Keratinocyte (primary cell): Measurements from ENCODE around the gene APCDD1L. TPM values are rescaled to one million over a fixed set of nuclear protein-coding genes. Genes with fewer than 3 reads are reported as not detected.
"Not testable (repeated sequence)": the region's sequence is repeated elsewhere in the genome, so short reads cannot be mapped to it uniquely, and the experiment has no call there.

ENCODE experiments used
- DNase-seq: peaks from one replicate; pipeline ENCODE4 v3.0.0-alpha.2; 2011; ENCODE audit warnings: low read depth, missing footprints, low spot score
- FAIRE-seq: peaks from 2 replicates; lab custom pipeline; 2011; peaks lifted over from hg19 to GRCh38; lab: Jason Lieb, UNC
- H2AFZ ChIP-seq: 2 replicates; pipeline ENCODE4 v1.6.0; 2012; ENCODE audit warnings: low read length, control low read depth, inconsistent platforms; ENCODE audit not compliant: control insufficient read depth
- H3K27ac ChIP-seq: 2 replicates; pipeline ENCODE4 v1.5.1; 2011; ENCODE audit warnings: low read length; ENCODE audit not compliant: control insufficient read depth, insufficient read depth
- H3K27me3 ChIP-seq: 3 replicates; pipeline ENCODE4 v1.6.0; 2011; ENCODE audit warnings: low read length; ENCODE audit not compliant: control insufficient read depth, insufficient read depth; ENCODE audit errors: extremely low read depth
- H3K36me3 ChIP-seq, 2 experiments: 2 replicates in 1 of 2; 3 replicates in 1 of 2; pipeline ENCODE4 v1.5.1; 2011; ENCODE audit warnings: low read length in 2 of 2, mild to moderate bottlenecking in 1 of 2; ENCODE audit not compliant: control insufficient read depth in 2 of 2, insufficient read depth in 2 of 2; ENCODE audit errors: extremely low read depth in 1 of 2
- H3K4me1 ChIP-seq: 3 replicates; pipeline ENCODE4 v1.5.1; 2011; ENCODE audit warnings: low read length; ENCODE audit not compliant: control insufficient read depth, insufficient read depth; ENCODE audit errors: extremely low read depth
- H3K4me2 ChIP-seq: 3 replicates; pipeline ENCODE4 v1.6.0; 2011; ENCODE audit warnings: low read depth, low read length; ENCODE audit not compliant: control insufficient read depth, insufficient read depth; ENCODE audit errors: extremely low read depth
- H3K4me3 ChIP-seq, 3 experiments: fragments of 200-600 bp in 1 of 3; sonication (generic) in 1 of 3; 2 replicates in 2 of 3; 3 replicates in 1 of 3; pipeline ENCODE4 v1.5.1; 2011 to 2016; ENCODE audit warnings: low read length in 3 of 3, mild to moderate bottlenecking in 3 of 3, control low read depth in 2 of 3, inconsistent platforms in 1 of 3, low read depth in 1 of 3, mixed read lengths in 1 of 3, mixed run types in 1 of 3, moderate library complexity in 1 of 3; ENCODE audit not compliant: control insufficient read depth in 2 of 3, insufficient read depth in 2 of 3; ENCODE audit errors: extremely low read depth in 1 of 3
- H3K79me2 ChIP-seq: 2 replicates; pipeline ENCODE4 v1.6.0; 2012; ENCODE audit warnings: low read length; ENCODE audit not compliant: control insufficient read depth, insufficient read depth
- H3K9ac ChIP-seq: 3 replicates; pipeline ENCODE4 v1.6.0; 2011; ENCODE audit warnings: low read length; ENCODE audit not compliant: control insufficient read depth, insufficient read depth; ENCODE audit errors: extremely low read depth
- H3K9me1 ChIP-seq: 3 replicates; pipeline ENCODE4 v1.6.0; 2011; ENCODE audit warnings: low read length; ENCODE audit not compliant: control insufficient read depth, insufficient read depth; ENCODE audit errors: extremely low read depth
- H3K9me3 ChIP-seq: 2 replicates; pipeline ENCODE4 v1.5.1; 2012; ENCODE audit warnings: low read depth, low read length; ENCODE audit not compliant: control insufficient read depth
- H4K20me1 ChIP-seq: 3 replicates; pipeline ENCODE4 v1.6.0; 2011; ENCODE audit warnings: low read length; ENCODE audit not compliant: control insufficient read depth, insufficient read depth; ENCODE audit errors: extremely low read depth
- EZH2 ChIP-seq: IDR thresholded peaks from one replicate; pipeline ENCODE4 v1.6.1; 2012; ENCODE audit warnings: inconsistent platforms, mild to moderate bottlenecking, low read length, moderate library complexity
- dilution Hi-C: fragments of 300-500 bp; cut with MboI; formaldehyde crosslinking; loops from one replicate; pipeline ENCODE4 v1.7.0; 2020; ENCODE audit warnings: low sequenced_read_pairs; ENCODE audit not compliant: extremely low pct_ligation_motif_present
- polyA plus RNA-seq, 5 experiments: library from polyadenylated mRNA; depleted of rRNA in 3 of 5; stranded (reverse) in 3 of 5; stranded (forward) in 1 of 5; unstranded in 1 of 5; fragments of >200 nt; gene quantifications; 1 replicate in 1 of 5; 2 replicates in 3 of 5; 3 replicates in 1 of 5; pipeline versions ENCODE4 v1.2.1 to v1.2.3, GENCODE V29; 2011 to 2012; ENCODE audit warnings: missing spikeins in 2 of 5, low read depth in 1 of 5, low replicate concordance in 1 of 5
- TF ChIP-seq, protein P1 (sequence below), 3 experiments: IDR thresholded peaks in 1 of 3; conservative IDR thresholded peaks in 1 of 3; optimal IDR thresholded peaks in 1 of 3; 2 replicates in 2 of 3; 3 replicates in 1 of 3; pipeline versions ENCODE3 to v1.5.1; 2011; ENCODE audit warnings: low read length in 3 of 3, mild to moderate bottlenecking in 3 of 3, moderate library complexity in 2 of 3, control low read depth in 1 of 3, inconsistent platforms in 1 of 3; ENCODE audit not compliant: insufficient read depth in 2 of 3; ENCODE audit errors: extremely low read depth in 1 of 3

Gene APCDD1L
- polyA plus RNA-seq, 1 donor (not counting 4 experiments of a cell fraction or from before 2014, with no cell fraction given), result 0.67 TPM

- H4K20me1 ChIP-seq, result no peaks in the 10 kb centered on the region
- FAIRE-seq (no peak), DNase-seq (no peak)
- H3K27ac ChIP-seq, result no peak overlapping the region
- peaks cover 68% of the 10 kb centered on the region for H3K79me2 ChIP-seq
- peaks cover 0 to 10% of the 10 kb centered on the region in 2 experiments for H3K36me3 ChIP-seq
- no peaks in the 10 kb centered on the region for H3K9me1 ChIP-seq
- peaks cover 9% of the 10 kb centered on the region for H3K4me1 ChIP-seq
- H3K4me2 ChIP-seq, result no peak overlapping the region
- H2AFZ ChIP-seq, result no peak overlapping the region
- no peaks in the 10 kb centered on the region for H3K9me3 ChIP-seq
- H3K27me3 ChIP-seq, result no peaks in the 10 kb centered on the region
- dilution Hi-C loops, result no loop called here
- no peak overlapping the region for H3K4me3 ChIP-seq
- TF ChIP-seq, protein P1, sequence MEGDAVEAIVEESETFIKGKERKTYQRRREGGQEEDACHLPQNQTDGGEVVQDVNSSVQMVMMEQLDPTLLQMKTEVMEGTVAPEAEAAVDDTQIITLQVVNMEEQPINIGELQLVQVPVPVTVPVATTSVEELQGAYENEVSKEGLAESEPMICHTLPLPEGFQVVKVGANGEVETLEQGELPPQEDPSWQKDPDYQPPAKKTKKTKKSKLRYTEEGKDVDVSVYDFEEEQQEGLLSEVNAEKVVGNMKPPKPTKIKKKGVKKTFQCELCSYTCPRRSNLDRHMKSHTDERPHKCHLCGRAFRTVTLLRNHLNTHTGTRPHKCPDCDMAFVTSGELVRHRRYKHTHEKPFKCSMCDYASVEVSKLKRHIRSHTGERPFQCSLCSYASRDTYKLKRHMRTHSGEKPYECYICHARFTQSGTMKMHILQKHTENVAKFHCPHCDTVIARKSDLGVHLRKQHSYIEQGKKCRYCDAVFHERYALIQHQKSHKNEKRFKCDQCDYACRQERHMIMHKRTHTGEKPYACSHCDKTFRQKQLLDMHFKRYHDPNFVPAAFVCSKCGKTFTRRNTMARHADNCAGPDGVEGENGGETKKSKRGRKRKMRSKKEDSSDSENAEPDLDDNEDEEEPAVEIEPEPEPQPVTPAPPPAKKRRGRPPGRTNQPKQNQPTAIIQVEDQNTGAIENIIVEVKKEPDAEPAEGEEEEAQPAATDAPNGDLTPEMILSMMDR (optimal IDR thresholded peaks at IDR 0.05 in 1 of 3, IDR thresholded peaks at IDR 0.05 in 1 of 3, conservative IDR thresholded peaks at IDR 0.05 in 1 of 3; ENCODE audit: extremely low read depth in 1 of 3, insufficient read depth in 2 of 3, low read length in 3 of 3), result no peak
- no peak for TF ChIP-seq EZH2
- no peak overlapping the region for H3K9ac ChIP-seq
Observed at GRCh38 chr20:58416057-58416456, 99.1 kb downstream of the APCDD1L start.

DNA sequence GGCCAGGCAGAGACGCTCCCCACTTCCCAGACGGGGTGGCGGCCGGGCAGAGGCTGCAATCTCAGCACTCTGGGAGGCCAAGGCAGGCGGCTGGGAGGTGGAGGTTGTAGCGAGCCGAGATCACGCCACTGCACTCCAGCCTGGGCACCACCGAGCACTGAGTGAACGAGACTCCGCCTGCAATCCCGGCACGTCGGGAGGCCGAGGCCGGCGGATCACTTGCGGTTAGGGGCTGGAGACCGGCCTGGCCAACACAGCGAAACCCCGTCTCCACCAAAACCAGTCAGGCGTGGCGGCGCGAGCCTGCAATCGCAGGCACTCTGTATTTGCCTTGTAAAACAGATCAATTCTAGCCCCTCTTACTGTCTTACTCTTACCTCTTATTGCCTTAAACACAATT is 100.4 kb downstream of the APCDD1L start:
- not testable (repeated sequence) for H4K20me1 ChIP-seq

DNA sequence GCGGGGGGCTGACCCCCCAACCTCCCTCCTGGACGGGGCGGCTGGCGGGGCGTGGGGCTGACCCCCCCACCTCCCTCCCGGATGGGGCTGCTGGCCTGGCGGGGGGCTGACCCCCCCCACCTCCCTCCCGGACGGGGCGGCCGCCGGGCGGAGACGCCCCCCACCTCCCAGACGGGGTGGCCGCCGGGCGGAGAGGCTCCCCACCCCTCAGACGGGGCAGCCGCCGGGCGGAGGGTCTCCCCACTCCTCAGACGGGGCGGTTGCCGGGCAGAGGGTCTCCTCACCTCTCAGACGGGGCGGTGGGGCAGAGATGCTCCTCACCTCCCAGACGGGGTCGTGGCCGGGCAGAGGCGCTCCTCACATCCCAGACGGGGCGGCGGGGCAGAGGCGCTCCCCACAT is 101.0 kb downstream of the APCDD1L start:
- H3K4me3 ChIP-seq, H3K9me1 ChIP-seq, dilution Hi-C loops, H2AFZ ChIP-seq, H3K27me3 ChIP-seq, H3K9ac ChIP-seq, H3K9me3 ChIP-seq, DNase-seq, H4K20me1 ChIP-seq, H3K27ac ChIP-seq, H3K36me3 ChIP-seq, H3K4me2 ChIP-seq, H3K4me1 ChIP-seq, FAIRE-seq: not testable (repeated sequence)
- H3K79me2 ChIP-seq, result peaks cover 77% of the 10 kb centered on the region

More for the DNA sequence above, 100.4 kb downstream of the APCDD1L start:
- H3K4me3 ChIP-seq, H3K27ac ChIP-seq, H3K9me1 ChIP-seq, H3K4me1 ChIP-seq, FAIRE-seq, H2AFZ ChIP-seq, H3K9me3 ChIP-seq, H3K9ac ChIP-seq, dilution Hi-C loops, DNase-seq, H3K4me2 ChIP-seq, H3K27me3 ChIP-seq: not testable (repeated sequence)
- peaks cover 0 to 10% of the 10 kb centered on the region in 2 experiments for H3K36me3 ChIP-seq
- peaks cover 76% of the 10 kb centered on the region for H3K79me2 ChIP-seq

Other genes with a start within 250 kb of the APCDD1L start
- 16.0 to 22.9 TPM (median 17.1 TPM) in 3 replicates for gene RAB22A, start 205.7 kb downstream of the APCDD1L start, polyA plus RNA-seq
- 20.9 to 50.5 TPM (median 38.0 TPM) in 3 replicates for gene VAPB, start 126.2 kb downstream of the APCDD1L start, polyA plus RNA-seq
- gene STX16, start 135.9 kb upstream of the APCDD1L start, polyA plus RNA-seq, result 47.3 to 69.7 TPM (median 56.7 TPM) in 3 replicates
- 4.4 to 8.3 TPM (median 4.5 TPM) in 3 replicates for gene NPEPL1, start 177.4 kb upstream of the APCDD1L start, polyA plus RNA-seq